OCI-LY1 (cell line): Measurements from ENCODE around the gene CRB3.

ENCODE experiments used
- H2AFZ ChIP-seq: fragments of 200-600 bp; sonication (generic), shearing (Covaris generic); 2 replicates; pipeline ENCODE4 v1.6.0; 2014; ENCODE audit warnings: antibody characterized with exemption, mild to moderate bottlenecking, low read length
- H3F3A ChIP-seq: fragments of 200-600 bp; sonication (generic), shearing (Covaris generic); 2 replicates; pipeline ENCODE4 v1.6.0; 2014; ENCODE audit warnings: mild to moderate bottlenecking, antibody characterized with exemption, low read length, moderate library complexity; ENCODE audit not compliant: insufficient read depth
- H3K27ac ChIP-seq: fragments of 200-600 bp; sonication (generic); 2 replicates; pipeline ENCODE4 v1.5.1; 2014; ENCODE audit warnings: low read length, mixed run types, mild to moderate bottlenecking, low read depth; ENCODE audit not compliant: poor library complexity, severe bottlenecking
- H3K27me3 ChIP-seq: fragments of 200-600 bp; sonication (generic); 2 replicates; pipeline ENCODE4 v1.6.0; 2014; ENCODE audit warnings: antibody characterized with exemption, mild to moderate bottlenecking, low read length, moderate library complexity; ENCODE audit not compliant: insufficient read depth
- H3K36me3 ChIP-seq: fragments of 200-600 bp; sonication (generic); 2 replicates; pipeline ENCODE4 v1.6.1; 2014; ENCODE audit warnings: mild to moderate bottlenecking, antibody characterized with exemption, low read length, moderate library complexity, mixed read lengths; ENCODE audit not compliant: insufficient read depth
- H3K4me1 ChIP-seq: fragments of 200-600 bp; sonication (generic); 2 replicates; pipeline ENCODE4 v1.5.1; 2014; ENCODE audit warnings: mild to moderate bottlenecking, low read length, moderate library complexity; ENCODE audit not compliant: insufficient read depth, severe bottlenecking
- H3K4me2 ChIP-seq: fragments of 200-600 bp; sonication (generic), shearing (Covaris generic); 2 replicates; pipeline ENCODE4 v1.6.1; 2014; ENCODE audit warnings: low read length
- H3K4me3 ChIP-seq: fragments of 200-600 bp; sonication (generic); 2 replicates; pipeline ENCODE4 v1.5.1; 2014; ENCODE audit warnings: low read length, low read depth, mild to moderate bottlenecking, mixed read lengths; ENCODE audit not compliant: poor library complexity, severe bottlenecking
- H3K79me2 ChIP-seq: fragments of 200-600 bp; shearing (Covaris generic); 2 replicates; pipeline ENCODE4 v1.6.1; 2016; ENCODE audit warnings: mixed run types, low read length, mixed read lengths; ENCODE audit not compliant: insufficient read depth
- H3K9ac ChIP-seq: fragments of 200-600 bp; sonication (generic), shearing (Covaris generic); 2 replicates; pipeline ENCODE4 v1.6.1; 2014; ENCODE audit warnings: mild to moderate bottlenecking, low read length, mixed read lengths
- H3K9me2 ChIP-seq: fragments of 200-600 bp; sonication (generic), shearing (Covaris generic); 2 replicates; pipeline ENCODE4 v1.6.1; 2014; ENCODE audit warnings: low read depth, mild to moderate bottlenecking, low read length, mixed read lengths
- H3K9me3 ChIP-seq: fragments of 200-600 bp; shearing (Covaris generic); 2 replicates; pipeline ENCODE4 v1.6.1; 2014; ENCODE audit warnings: low read length, mixed read lengths
- H4K20me1 ChIP-seq: fragments of 200-600 bp; sonication (generic), shearing (Covaris generic); 2 replicates; pipeline ENCODE4 v1.6.0; 2016; ENCODE audit warnings: mild to moderate bottlenecking, low read length; ENCODE audit not compliant: insufficient read depth
- EZH2 ChIP-seq: fragments of 200-600 bp; sonication (generic), shearing (Covaris generic); IDR thresholded peaks from 2 replicates; pipeline ENCODE4 v1.8.0; 2017; ENCODE audit warnings: borderline replicate concordance, mixed run types, mild to moderate bottlenecking, antibody characterized with exemption, low read length, moderate library complexity, mixed read lengths
- TF ChIP-seq, protein P1 (sequence below): fragments of 200-600 bp; sonication (generic), shearing (Covaris generic); IDR thresholded peaks from 2 replicates; pipeline ENCODE4 v1.5.1; 2017; ENCODE audit warnings: mild to moderate bottlenecking, antibody characterized with exemption, low read length, moderate library complexity, mixed read lengths

The CRB3 gene

DNA sequence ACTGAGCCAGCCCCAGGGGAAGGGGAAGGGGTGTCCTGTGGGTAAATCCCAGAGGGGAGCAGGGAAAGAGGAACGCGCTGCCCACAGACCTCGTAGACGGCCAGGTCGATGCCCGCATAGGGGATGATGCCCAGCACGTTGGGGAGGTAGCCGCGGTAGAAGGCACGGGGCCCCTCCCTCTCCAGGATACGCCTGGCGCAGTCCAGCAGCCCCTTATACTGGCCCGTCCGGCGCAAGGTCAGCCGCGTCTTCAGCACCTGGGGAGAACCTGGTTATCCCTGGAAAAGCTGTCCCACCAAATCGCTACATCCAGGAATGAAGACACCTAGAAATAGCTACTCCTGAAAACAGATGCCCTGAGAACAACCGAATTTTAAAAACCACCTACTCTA lies 11.9 kb upstream of the CRB3 start:
- H3K27ac ChIP-seq = no peak overlapping the region
- H3K27me3 ChIP-seq = no peaks in the 10 kb centered on the region
- no peaks in the 10 kb centered on the region for H4K20me1 ChIP-seq
- no peak overlapping the region for H3K9ac ChIP-seq
- H2AFZ ChIP-seq = no peak overlapping the region
- no peaks in the 10 kb centered on the region for H3K9me2 ChIP-seq
- H3K4me1 ChIP-seq = no peaks in the 10 kb centered on the region
- H3F3A ChIP-seq = no peaks in the 10 kb centered on the region
- peaks cover 70% of the 10 kb centered on the region for H3K36me3 ChIP-seq
- no peaks in the 10 kb centered on the region for H3K79me2 ChIP-seq
- H3K4me3 ChIP-seq = no peak overlapping the region
- TF ChIP-seq, protein P1, sequence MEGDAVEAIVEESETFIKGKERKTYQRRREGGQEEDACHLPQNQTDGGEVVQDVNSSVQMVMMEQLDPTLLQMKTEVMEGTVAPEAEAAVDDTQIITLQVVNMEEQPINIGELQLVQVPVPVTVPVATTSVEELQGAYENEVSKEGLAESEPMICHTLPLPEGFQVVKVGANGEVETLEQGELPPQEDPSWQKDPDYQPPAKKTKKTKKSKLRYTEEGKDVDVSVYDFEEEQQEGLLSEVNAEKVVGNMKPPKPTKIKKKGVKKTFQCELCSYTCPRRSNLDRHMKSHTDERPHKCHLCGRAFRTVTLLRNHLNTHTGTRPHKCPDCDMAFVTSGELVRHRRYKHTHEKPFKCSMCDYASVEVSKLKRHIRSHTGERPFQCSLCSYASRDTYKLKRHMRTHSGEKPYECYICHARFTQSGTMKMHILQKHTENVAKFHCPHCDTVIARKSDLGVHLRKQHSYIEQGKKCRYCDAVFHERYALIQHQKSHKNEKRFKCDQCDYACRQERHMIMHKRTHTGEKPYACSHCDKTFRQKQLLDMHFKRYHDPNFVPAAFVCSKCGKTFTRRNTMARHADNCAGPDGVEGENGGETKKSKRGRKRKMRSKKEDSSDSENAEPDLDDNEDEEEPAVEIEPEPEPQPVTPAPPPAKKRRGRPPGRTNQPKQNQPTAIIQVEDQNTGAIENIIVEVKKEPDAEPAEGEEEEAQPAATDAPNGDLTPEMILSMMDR = no peak
- TF ChIP-seq EZH2 = no peak
- H3K4me2 ChIP-seq = no peak overlapping the region
- peaks cover 15% of the 10 kb centered on the region for H3K9me3 ChIP-seq

DNA sequence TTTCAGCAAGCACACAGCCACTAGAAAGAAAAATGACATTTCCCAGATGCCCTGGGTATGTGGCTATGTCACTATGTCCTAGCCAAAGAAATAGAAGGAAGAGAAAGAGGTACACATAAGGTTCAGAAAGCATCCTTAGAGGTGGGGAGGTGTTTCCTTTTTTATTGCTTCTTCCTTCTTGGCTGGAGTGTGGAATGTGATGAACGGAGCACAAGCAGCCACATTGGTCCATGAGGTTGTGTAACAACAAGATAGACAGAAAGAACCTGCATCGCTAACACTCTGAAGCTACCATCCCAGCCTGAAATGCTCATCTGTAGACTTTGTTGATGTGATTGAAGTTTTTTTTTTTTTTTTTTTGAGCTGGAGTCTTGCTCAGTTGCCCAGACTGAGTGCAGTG lies 11.2 kb upstream of the CRB3 start:
- Histone ChIP-seq H3F3A (no peaks in the 10 kb centered on the region), H3K4me3 (no peak overlapping the region), H3K4me2 (no peak overlapping the region), H3K4me1 (peaks cover 2% of the 10 kb centered on the region), H3K36me3 (peaks cover 76% of the 10 kb centered on the region), H3K27me3 (no peaks in the 10 kb centered on the region), H3K27ac (no peak overlapping the region), H3K79me2 (no peaks in the 10 kb centered on the region), H3K9ac (no peak overlapping the region), H3K9me2 (no peaks in the 10 kb centered on the region), H2AFZ (no peak overlapping the region), H4K20me1 (no peaks in the 10 kb centered on the region), H3K9me3 (peaks cover 15% of the 10 kb centered on the region)
- TF ChIP-seq, protein P1 = no peak
- no peak for TF ChIP-seq EZH2

DNA sequence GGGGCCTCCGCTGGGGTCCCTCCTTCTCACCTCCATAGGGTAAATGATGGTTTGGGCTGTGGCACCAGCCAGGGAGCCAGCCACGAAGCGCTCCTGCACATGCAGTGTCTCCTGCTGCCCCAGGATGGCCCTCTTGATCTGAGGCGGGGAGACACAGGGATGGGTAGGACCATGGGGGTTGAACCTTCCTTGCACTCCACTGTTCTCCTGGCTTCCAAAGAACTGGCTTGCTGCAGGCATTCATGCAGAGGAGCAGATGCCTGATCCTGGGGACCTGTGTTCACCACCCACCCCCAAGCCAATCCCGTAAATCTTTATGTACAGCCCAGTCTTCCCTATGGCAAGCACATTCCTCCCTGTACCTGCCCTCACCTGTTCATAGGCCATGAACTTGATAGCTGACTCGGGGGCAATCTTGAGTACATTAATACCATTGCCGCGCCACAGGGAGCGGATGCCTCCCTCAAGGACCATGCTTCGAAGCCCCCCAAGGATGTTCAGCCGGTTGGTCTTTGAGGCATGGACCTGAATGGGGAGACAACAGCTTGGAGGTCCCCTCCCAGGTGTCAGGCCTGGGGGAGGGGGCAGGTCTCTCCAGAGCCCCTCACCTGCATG lies 10.0 kb upstream of the CRB3 start:
- peaks cover 15% of the 10 kb centered on the region for H3K9me3 ChIP-seq
- peaks cover 73% of the 10 kb centered on the region for H3K36me3 ChIP-seq
- no peak overlapping the region for H2AFZ ChIP-seq
- H3K9me2 ChIP-seq = no peaks in the 10 kb centered on the region
- no peak overlapping the region for H3K9ac ChIP-seq
- peaks cover 13% of the 10 kb centered on the region for H3K4me1 ChIP-seq
- H4K20me1 ChIP-seq = no peaks in the 10 kb centered on the region
- H3K4me3 ChIP-seq = no peak overlapping the region
- H3K79me2 ChIP-seq = no peaks in the 10 kb centered on the region
- no peaks in the 10 kb centered on the region for H3F3A ChIP-seq
- no peaks in the 10 kb centered on the region for H3K27me3 ChIP-seq
- TF ChIP-seq, protein P1 = no peak
- no peak for TF ChIP-seq EZH2
- H3K27ac ChIP-seq = no peak overlapping the region
- H3K4me2 ChIP-seq = no peak overlapping the region
